ENCODE results near the gene SERINC2.

The SERINC2 gene

DNA sequence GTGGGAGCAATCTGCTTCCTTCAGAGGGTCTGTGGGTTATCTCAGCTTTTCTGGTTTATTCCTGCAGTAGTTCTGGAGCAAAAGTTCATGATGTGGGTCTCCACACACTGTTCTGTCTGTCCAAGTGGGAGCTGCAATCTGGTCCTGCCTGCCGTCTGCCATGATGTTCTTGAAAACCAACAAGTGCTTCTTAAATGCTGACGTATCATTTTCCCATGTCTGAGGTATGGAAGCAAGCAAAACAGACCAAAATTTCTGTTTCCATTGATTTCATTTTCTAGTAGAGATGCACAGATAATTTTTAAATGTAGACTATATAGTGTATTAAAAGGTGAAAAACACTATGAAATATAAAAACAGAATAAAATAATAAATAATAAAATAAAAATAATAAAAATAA is 65.2 kb downstream of the SERINC2 start:
- TF ChIP-seq, protein P1, sequence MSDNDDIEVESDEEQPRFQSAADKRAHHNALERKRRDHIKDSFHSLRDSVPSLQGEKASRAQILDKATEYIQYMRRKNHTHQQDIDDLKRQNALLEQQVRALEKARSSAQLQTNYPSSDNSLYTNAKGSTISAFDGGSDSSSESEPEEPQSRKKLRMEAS (IDR thresholded peaks at IDR 0.05) = no peak
- TF ChIP-seq EP300 (IDR thresholded peaks at IDR 0.05; ENCODE audit: borderline replicate concordance) = no peak
- no peak for TF ChIP-seq REST (IDR thresholded peaks at IDR 0.05; ENCODE audit: low read depth)
- no peak for TF ChIP-seq TAF1 (IDR thresholded peaks at IDR 0.05; ENCODE audit: low read depth)
- no peak for TF ChIP-seq FOXM1 (IDR thresholded peaks at IDR 0.05; ENCODE audit: borderline replicate concordance, low read depth)
- no peak for TF ChIP-seq NFIC (IDR thresholded peaks at IDR 0.05)
- no peak for TF ChIP-seq EGR1 (IDR thresholded peaks at IDR 0.05)
- TF ChIP-seq CREB1 (IDR thresholded peaks at IDR 0.05; ENCODE audit: low read depth) = no peak
- TF ChIP-seq CEBPB (IDR thresholded peaks at IDR 0.05) = no peak
- no peak for TF ChIP-seq USF1 (IDR thresholded peaks at IDR 0.05)
- no peak for TF ChIP-seq YY1 (IDR thresholded peaks at IDR 0.05; ENCODE audit: low read depth)
- TF ChIP-seq ZBTB7A (IDR thresholded peaks at IDR 0.05; ENCODE audit: low read depth) = no peak
- no peak for TF ChIP-seq TCF12 (IDR thresholded peaks at IDR 0.05; ENCODE audit: low read depth)
- TF ChIP-seq TEAD4 (IDR thresholded peaks at IDR 0.05) = no peak
- TF ChIP-seq RAD21 (IDR thresholded peaks at IDR 0.05; ENCODE audit: low read depth) = no peak

DNA sequence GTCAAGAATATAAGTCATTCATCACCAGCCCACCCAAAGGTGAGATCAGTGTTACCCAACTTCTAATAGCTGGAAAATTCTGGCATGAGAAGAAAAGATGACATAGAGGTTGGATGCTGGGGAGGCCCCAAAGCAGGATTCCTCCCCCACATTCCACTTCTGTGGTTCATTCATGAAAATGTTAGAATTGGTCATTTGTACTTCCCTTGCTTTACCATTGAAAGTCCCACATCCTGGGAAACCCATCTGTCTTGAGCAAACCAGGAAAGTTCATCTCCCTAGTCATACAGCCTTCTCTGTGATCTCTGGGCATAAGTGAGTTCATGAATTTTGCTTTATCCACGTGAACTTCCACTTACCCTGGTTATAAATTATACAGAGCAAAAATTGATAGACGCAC is 66.8 kb downstream of the SERINC2 start:
- TF ChIP-seq FOXM1 (IDR thresholded peaks at IDR 0.05; ENCODE audit: borderline replicate concordance, low read depth) = no peak
- no peak for TF ChIP-seq EP300 (IDR thresholded peaks at IDR 0.05; ENCODE audit: borderline replicate concordance)
- TF ChIP-seq, protein P1 (IDR thresholded peaks at IDR 0.05) = no peak
- TF ChIP-seq EGR1 (IDR thresholded peaks at IDR 0.05) = no peak
- TF ChIP-seq TAF1 (IDR thresholded peaks at IDR 0.05; ENCODE audit: low read depth) = no peak
- no peak for TF ChIP-seq CREB1 (IDR thresholded peaks at IDR 0.05; ENCODE audit: low read depth)
- no peak for TF ChIP-seq REST (IDR thresholded peaks at IDR 0.05; ENCODE audit: low read depth)
- TF ChIP-seq YY1 (IDR thresholded peaks at IDR 0.05; ENCODE audit: low read depth) = no peak
- TF ChIP-seq CEBPB (IDR thresholded peaks at IDR 0.05) = no peak
- no peak for TF ChIP-seq NFIC (IDR thresholded peaks at IDR 0.05)
- no peak for TF ChIP-seq ZBTB7A (IDR thresholded peaks at IDR 0.05; ENCODE audit: low read depth)
- TF ChIP-seq RAD21 (IDR thresholded peaks at IDR 0.05; ENCODE audit: low read depth) = no peak

DNA sequence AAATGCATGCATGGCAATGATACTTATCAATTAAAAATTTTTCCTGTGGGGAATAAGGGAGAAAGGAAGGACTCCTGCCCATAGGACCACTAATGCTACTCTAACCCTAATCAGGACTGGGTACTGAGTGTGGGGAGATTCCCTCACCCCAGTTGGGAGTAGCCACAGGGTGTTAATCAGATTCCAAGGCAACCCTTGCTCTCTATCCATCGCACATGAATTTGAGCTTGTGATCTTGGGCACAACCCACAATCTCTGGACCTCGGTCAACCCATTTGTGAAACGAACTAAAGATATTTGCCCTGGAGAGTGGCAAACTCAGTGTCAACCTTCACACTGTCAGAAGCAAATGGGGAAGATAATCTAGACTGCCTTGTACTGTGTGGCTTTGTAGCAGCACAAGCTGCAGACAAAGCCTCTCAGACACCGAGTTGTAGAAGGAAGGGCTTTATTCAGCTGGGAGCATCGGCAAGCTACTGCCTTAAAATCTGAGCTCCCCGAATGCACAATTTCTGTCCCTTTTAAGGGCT is 69.5 kb downstream of the SERINC2 start:
- no peak for TF ChIP-seq TCF12 (IDR thresholded peaks at IDR 0.05; ENCODE audit: low read depth)
- no peak for TF ChIP-seq NFIC (IDR thresholded peaks at IDR 0.05)
- TF ChIP-seq RAD21 (IDR thresholded peaks at IDR 0.05; ENCODE audit: low read depth) = no peak
- TF ChIP-seq EGR1 (IDR thresholded peaks at IDR 0.05) = no peak
- no peak for TF ChIP-seq ZBTB7A (IDR thresholded peaks at IDR 0.05; ENCODE audit: low read depth)
- no peak for TF ChIP-seq USF1 (IDR thresholded peaks at IDR 0.05)
- TF ChIP-seq TAF1 (IDR thresholded peaks at IDR 0.05; ENCODE audit: low read depth) = no peak
- TF ChIP-seq, protein P1 (IDR thresholded peaks at IDR 0.05) = no peak

DNA sequence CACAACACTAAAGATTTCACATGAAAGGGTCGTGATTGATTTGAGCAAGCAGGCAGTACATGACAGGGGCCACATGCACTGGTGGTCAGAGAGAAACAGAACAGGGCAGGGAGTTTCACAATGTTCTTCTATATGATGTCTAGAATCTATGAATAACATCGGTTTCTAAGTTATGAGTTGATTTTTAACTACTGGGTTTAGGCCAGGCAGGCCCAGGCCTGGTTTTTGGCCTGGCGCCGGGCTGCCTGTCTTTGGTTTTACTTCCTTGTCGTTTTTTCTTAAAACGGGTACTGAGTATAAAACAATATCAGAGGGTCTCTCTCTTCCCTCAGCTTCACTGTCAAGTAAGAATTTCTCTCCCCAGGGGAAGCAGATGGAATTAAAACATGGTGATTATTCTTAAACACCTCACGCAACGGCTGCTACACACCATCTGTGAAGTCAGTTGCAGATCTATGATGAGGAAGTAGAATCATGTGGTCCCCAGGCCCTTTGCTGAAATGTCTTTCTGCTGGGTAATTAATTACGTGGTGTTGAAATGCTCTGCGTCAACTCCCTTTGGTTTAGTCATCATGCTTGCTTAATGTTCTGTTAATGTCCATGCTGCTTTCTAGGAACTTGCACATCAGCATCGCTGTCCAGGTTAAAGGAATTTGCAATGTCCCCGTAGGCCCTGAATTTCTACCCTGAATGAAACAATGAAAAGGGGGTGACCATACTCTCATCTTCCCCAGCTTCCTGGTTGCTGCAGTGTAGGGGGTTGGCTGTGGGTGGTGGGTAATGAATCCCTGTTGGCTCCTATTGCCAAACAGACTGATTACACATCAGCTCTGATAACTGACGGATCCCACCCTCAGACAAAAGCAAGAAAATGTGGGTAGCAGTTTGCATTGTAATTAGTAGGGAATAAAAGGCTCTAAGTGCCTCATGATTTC is 70.3 kb downstream of the SERINC2 start:
- no peak for TF ChIP-seq USF1 (IDR thresholded peaks at IDR 0.05)
- no peak for TF ChIP-seq TAF1 (IDR thresholded peaks at IDR 0.05; ENCODE audit: low read depth)
- no peak for TF ChIP-seq RAD21 (IDR thresholded peaks at IDR 0.05; ENCODE audit: low read depth)
- TF ChIP-seq YY1 (IDR thresholded peaks at IDR 0.05; ENCODE audit: low read depth) = no peak
- no peak for TF ChIP-seq FOXM1 (IDR thresholded peaks at IDR 0.05; ENCODE audit: borderline replicate concordance, low read depth)
- no peak for TF ChIP-seq REST (IDR thresholded peaks at IDR 0.05; ENCODE audit: low read depth)
- TF ChIP-seq EP300 (IDR thresholded peaks at IDR 0.05; ENCODE audit: borderline replicate concordance) = no peak
- TF ChIP-seq EGR1 (IDR thresholded peaks at IDR 0.05) = no peak
- TF ChIP-seq CEBPB (IDR thresholded peaks at IDR 0.05) = no peak

Measured in Ishikawa (cell line).